ENCODE results near the gene BPIFB2. TPM values are rescaled to one million over a fixed set of nuclear protein-coding genes. Genes with fewer than 3 reads are reported as not detected.
"Not testable (repeated sequence)": the region's sequence is repeated elsewhere in the genome, so short reads cannot be mapped to it uniquely, and the experiment has no call there.

BPIFB2 gene
- total RNA-seq, 1 donor from 2014 or later = not detected

DNA sequence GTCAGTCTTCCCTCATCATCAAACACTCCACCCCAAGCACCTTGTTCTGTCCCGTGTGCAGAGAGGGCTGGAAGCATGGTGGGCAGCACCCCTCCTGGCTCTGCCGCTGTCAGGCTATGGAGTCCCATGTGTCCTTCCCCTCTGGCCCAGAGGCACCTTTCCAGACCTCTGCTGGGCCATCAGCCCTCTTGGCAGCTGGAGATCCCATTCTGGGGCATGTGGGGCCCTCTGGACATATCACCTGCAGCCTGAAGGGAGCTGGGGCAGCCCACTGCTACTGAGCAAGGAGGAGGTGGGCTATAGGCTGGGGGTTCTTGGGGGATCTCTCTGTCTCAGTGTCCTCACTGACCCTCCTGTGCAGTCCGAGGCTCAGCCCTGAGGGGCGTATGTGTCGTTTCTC lies 45.5 kb upstream of the BPIFB2 start:
- TF ChIP-seq, protein P1, sequence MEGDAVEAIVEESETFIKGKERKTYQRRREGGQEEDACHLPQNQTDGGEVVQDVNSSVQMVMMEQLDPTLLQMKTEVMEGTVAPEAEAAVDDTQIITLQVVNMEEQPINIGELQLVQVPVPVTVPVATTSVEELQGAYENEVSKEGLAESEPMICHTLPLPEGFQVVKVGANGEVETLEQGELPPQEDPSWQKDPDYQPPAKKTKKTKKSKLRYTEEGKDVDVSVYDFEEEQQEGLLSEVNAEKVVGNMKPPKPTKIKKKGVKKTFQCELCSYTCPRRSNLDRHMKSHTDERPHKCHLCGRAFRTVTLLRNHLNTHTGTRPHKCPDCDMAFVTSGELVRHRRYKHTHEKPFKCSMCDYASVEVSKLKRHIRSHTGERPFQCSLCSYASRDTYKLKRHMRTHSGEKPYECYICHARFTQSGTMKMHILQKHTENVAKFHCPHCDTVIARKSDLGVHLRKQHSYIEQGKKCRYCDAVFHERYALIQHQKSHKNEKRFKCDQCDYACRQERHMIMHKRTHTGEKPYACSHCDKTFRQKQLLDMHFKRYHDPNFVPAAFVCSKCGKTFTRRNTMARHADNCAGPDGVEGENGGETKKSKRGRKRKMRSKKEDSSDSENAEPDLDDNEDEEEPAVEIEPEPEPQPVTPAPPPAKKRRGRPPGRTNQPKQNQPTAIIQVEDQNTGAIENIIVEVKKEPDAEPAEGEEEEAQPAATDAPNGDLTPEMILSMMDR (conservative IDR thresholded peaks at IDR 0.05; ENCODE audit: low read depth, low read length) = no peak
- no peak for DNase-seq (ENCODE audit: low read depth)
- no peak overlapping the region for H3K4me3 ChIP-seq (ENCODE audit: low read depth, low read length)

DNA sequence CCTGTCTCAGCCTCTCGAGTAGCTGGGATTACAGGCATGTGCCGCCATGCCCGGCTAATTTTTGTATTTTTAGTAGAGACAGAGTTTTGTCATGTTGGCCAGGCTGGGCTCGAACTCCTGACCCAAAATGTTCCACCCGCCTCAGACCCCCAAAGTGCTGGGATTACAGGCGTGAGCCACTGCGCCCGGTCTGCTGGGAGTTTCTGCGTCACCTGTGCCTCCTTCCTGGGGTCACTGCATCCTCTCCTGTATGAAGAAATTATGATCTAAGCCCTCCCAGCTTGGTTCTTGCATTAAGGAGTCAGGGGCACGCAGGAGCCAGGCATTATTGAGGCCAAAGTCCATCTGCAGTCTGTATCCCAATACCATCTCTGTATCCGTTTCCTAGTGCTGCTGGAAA lies 44.9 kb upstream of the BPIFB2 start:
- H3K4me3 ChIP-seq (ENCODE audit: low read depth, low read length); DNase-seq (ENCODE audit: low read depth): not testable (repeated sequence)

DNA sequence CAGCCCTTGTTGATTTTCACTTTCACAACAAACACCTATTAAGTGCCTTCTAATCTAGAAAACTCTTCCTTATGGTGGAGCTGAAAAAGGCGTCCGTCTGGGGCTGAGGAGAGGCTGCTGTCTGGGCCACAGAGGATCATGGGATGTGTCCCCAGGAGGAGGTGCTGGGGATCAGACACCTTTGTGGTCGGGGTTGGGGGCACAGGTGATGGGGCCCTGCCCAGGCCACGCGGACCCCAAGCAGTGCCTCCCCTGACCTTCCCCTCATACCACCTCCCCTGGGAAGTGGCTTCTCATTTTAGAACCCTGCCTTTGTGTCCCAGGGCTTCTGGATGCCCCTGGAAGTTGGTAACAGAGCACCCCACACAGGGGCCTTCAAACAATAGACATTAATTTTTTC lies 44.3 kb upstream of the BPIFB2 start:
- no peak for DNase-seq (ENCODE audit: low read depth)
- no peak overlapping the region for H3K4me3 ChIP-seq (ENCODE audit: low read depth, low read length)
- TF ChIP-seq, protein P1 (conservative IDR thresholded peaks at IDR 0.05; ENCODE audit: low read depth, low read length) = no peak

DNA sequence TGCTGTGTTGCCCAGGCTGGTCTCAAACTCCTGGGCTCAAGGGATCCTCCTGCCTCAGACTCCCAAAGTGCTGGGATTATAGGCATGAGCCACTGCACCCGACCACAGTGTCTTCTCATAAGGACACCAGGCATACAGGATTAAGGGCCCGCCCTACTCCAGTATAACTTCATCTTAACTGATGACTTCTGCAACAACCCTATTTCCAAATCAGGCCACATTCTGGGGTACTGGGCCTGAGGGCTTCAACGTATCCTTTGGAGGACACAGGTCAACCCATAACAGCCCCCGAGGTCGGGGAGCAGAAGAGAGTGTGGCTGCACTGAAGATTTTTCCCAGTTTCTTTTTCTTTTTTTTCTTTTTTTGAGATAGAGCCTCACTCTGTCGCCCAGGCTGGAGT lies 42.9 kb upstream of the BPIFB2 start:
- no peak overlapping the region for H3K4me3 ChIP-seq (ENCODE audit: low read depth, low read length)
- TF ChIP-seq, protein P1 (conservative IDR thresholded peaks at IDR 0.05; ENCODE audit: low read depth, low read length) = no peak
- DNase-seq (ENCODE audit: low read depth) = no peak

DNA sequence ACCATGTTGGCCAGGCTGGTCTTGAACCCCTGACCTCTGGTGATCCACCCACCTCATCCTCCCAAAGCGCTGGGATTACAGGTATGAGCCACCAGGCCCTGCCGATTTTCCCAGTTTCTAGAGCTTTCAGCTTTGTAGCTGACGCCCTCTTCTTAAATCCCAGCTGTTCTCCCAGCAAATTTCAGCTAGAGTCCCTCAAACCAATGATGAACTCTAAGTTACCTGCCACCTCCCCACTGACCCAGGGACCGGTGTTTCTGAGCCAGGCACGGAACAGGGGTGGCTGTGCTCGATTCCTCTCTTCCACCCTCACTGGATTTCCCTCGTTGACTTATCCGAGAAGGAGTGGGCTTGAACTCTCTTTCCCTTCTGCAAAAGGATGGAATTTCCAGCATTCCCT lies 42.4 kb upstream of the BPIFB2 start:
- TF ChIP-seq, protein P1 (conservative IDR thresholded peaks at IDR 0.05; ENCODE audit: low read depth, low read length) = no peak
- DNase-seq (ENCODE audit: low read depth) = no peak
- H3K4me3 ChIP-seq (ENCODE audit: low read depth, low read length) = no peak overlapping the region

DNA sequence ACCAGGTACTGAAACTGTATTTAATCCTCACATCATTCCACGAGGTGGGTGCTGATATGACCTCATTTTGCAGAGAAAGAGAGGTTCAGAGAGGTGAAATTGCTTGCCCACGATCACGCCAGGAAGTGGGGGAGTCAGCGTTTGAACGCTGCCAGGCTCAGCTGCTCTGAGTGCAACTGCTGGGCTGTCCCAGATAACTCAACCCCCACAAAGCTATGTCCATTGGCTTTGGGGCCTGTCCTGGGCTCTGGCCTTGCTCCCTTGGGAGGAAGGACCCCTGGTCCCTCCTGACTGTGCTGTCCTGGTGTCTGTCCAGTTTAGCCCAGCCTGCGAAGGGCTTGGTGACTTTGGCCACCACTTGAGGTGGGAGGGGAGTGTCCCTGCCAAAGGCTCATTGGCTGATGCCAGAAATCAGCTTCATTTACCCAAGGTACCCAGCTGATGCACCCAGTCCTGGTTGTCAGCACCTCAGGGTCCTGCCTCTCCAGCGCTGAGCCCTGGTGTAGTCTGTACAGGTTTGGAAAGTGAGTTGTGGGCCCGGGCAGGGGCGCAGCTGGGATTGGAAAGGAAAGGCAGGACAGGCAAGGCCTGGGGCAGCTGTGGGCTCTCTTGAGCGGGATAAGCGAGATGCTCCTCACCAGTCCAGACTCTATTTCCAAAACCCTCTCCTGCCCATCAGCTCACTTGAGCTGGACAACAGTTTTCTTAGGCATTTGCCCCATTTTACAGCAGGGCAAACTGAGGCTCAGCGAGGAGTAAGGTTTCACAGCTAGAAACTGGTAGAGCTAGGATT lies 41.7 kb upstream of the BPIFB2 start:
- TF ChIP-seq, protein P1 (conservative IDR thresholded peaks at IDR 0.05; ENCODE audit: low read depth, low read length) = no peak
- no peak for DNase-seq (ENCODE audit: low read depth)

DNA sequence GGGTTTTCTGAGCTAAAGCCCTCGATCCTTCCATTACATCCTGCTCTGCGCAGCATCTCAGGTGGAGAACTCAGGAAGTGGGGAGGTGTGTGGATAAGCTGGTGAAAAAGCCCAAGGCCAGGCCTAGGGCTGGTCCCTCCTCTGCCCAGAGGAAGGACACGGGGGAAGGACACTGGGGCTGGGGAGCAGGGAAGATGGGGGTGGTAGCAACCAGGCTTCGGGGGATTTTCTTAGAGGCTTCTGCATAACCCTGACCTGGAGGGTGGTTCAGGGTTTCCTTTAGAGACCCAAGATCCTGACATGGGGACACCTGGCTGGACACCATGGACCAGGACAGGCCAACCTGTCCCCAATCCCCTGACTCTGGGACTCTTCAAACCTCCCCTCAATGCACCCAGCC lies 41.1 kb upstream of the BPIFB2 start:
- no peak overlapping the region for H3K4me3 ChIP-seq (ENCODE audit: low read depth, low read length)
- TF ChIP-seq, protein P1 (conservative IDR thresholded peaks at IDR 0.05; ENCODE audit: low read depth, low read length) = no peak
- no peak for DNase-seq (ENCODE audit: low read depth)

More for the DNA sequence above, 41.7 kb upstream of the BPIFB2 start:
- H3K4me3 ChIP-seq (ENCODE audit: low read depth, low read length) = no peak overlapping the region

Data from epithelial cell of proximal tubule (primary cell).